ENCODE data around the gene POLR3G.

POLR3G gene

DNA sequence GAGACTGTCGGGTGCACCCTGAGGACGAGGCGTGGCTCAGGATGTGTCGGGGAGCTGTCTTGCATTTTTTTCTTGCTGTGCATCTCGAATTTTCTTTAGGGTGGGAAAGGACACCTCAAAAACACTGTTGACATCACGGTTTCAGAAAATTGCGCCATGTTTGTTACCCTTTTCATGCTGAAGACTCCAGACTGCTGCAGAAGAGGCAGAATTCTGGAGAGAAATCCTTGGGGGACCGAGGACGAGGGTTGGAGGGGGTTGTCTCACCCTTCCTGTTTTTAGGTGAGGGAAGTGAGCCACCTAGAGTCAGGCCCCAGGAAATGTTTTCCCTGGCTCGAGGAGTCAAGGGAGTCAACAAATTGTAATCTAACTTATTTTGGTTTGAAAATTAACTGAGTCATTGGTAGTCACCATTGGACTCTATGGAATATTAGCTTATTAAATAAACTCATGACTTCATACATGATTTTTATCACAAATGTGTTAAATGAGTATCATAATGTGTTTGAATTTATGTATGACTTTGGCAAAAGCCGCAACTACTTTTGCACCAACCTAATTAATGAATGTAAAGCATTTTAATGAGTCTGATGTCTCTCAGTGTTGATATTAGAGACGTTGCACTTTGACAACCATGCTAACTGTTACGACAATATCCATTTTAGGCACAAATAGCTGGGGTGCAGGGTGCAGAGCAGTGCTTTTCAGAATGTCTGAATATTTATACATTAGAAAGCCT lies 55.4 kb downstream of the POLR3G start (continued):
- TF ChIP-seq, protein P1, sequence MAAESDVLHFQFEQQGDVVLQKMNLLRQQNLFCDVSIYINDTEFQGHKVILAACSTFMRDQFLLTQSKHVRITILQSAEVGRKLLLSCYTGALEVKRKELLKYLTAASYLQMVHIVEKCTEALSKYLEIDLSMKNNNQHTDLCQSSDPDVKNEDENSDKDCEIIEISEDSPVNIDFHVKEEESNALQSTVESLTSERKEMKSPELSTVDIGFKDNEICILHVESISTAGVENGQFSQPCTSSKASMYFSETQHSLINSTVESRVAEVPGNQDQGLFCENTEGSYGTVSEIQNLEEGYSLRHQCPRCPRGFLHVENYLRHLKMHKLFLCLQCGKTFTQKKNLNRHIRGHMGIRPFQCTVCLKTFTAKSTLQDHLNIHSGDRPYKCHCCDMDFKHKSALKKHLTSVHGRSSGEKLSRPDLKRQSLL (tag by site-specific recombination; IDR thresholded peaks at IDR 0.05) = 0 out of 2 replicates have a peak, but pooled peaks have one; percentile 35
- TF ChIP-seq KLF1 (tag by site-specific recombination; IDR thresholded peaks at IDR 0.05) = no peak
- no peak for TF ChIP-seq PRDM10 (tag by site-specific recombination; IDR thresholded peaks at IDR 0.05)
- no peak for TF ChIP-seq ZNF658 (tag by site-specific recombination; IDR thresholded peaks at IDR 0.05)
- TF ChIP-seq ZNF654 (tag by site-specific recombination; IDR thresholded peaks at IDR 0.05; ENCODE audit: low read depth) = peak; percentile 79
- peak; percentile 60; the same call in 1 of the 2 replicates for TF ChIP-seq ZNF2 (tag by site-specific recombination; IDR thresholded peaks at IDR 0.05)
- TF ChIP-seq GLIS1 (tag by site-specific recombination; IDR thresholded peaks at IDR 0.05) = peak; percentile 17; the same call in 1 of the 2 replicates
- TF ChIP-seq ZNF518A (tag by site-specific recombination; conservative IDR thresholded peaks at IDR 0.05; ENCODE audit: low read depth) = 0 out of 2 replicates have a peak, but pooled peaks have one; percentile 15
- peak; percentile 62; the same call in 1 of the 2 replicates for TF ChIP-seq ZNF660 (tag by site-specific recombination; IDR thresholded peaks at IDR 0.05)
- TF ChIP-seq PRDM6 (tag by site-specific recombination; IDR thresholded peaks at IDR 0.05) = no peak
- TF ChIP-seq MEIS1 (CRISPR knock-in tag; IDR thresholded peaks at IDR 0.05; ENCODE audit: borderline replicate concordance) = no peak
- peak; percentile 14; the same call in 1 of the 2 replicates for TF ChIP-seq ZEB2 (tag by site-specific recombination; IDR thresholded peaks at IDR 0.05)
- 0 out of 2 replicates have a peak, but pooled peaks have one; percentile 26 for TF ChIP-seq ZNF184 (tag by site-specific recombination; IDR thresholded peaks at IDR 0.05)
- no peak for TF ChIP-seq SCRT2 (tag by site-specific recombination; IDR thresholded peaks at IDR 0.05)
- TF ChIP-seq ATF2 (tag by site-specific recombination; IDR thresholded peaks at IDR 0.05; ENCODE audit: low read depth) = peak; percentile 3; the same call in 1 of the 2 replicates
- TF ChIP-seq ZIC2 (tag by site-specific recombination; IDR thresholded peaks at IDR 0.05) = no peak
- peak; percentile 28 for TF ChIP-seq ZNF341 (tag by site-specific recombination; IDR thresholded peaks at IDR 0.05; ENCODE audit: low read depth)
- no peak for TF ChIP-seq ZNF221 (tag by site-specific recombination; IDR thresholded peaks at IDR 0.05; ENCODE audit: borderline replicate concordance)
- TF ChIP-seq MZF1 (tag by site-specific recombination; IDR thresholded peaks at IDR 0.05; ENCODE audit: borderline replicate concordance) = peak; percentile 47; the same call in 1 of the 2 replicates
- no peak for TF ChIP-seq ZBTB20 (tag by site-specific recombination; IDR thresholded peaks at IDR 0.05)
- 0 out of 2 replicates have a peak, but pooled peaks have one; percentile 20 for TF ChIP-seq ZNF324 (tag by site-specific recombination; IDR thresholded peaks at IDR 0.05)
- peak; percentile 66 for TF ChIP-seq ZBTB10 (tag by site-specific recombination; IDR thresholded peaks at IDR 0.05)
